ENCODE measurements around the gene KATNB1.

DNA sequence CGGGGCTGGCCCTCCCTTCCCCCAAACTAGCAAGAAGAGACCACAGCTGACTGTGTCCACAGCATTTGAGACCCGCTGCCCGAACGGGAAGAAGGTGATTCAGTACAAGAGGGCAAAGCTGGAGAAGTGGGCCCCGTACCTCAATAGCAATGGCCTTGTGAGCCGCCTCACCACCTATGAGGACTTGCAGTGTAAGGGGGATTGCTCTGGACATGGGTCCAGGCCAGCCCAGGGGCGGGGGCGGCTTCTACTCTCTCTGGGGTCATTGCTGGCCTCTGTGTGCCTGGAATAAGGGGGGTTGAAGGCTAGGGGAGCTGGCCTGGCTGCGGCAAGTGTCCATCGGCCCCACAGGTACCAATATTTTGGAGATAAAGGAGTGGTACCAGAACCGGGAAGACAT lies 12.9 kb upstream of the KATNB1 start:
- TF ChIP-seq, protein P1, sequence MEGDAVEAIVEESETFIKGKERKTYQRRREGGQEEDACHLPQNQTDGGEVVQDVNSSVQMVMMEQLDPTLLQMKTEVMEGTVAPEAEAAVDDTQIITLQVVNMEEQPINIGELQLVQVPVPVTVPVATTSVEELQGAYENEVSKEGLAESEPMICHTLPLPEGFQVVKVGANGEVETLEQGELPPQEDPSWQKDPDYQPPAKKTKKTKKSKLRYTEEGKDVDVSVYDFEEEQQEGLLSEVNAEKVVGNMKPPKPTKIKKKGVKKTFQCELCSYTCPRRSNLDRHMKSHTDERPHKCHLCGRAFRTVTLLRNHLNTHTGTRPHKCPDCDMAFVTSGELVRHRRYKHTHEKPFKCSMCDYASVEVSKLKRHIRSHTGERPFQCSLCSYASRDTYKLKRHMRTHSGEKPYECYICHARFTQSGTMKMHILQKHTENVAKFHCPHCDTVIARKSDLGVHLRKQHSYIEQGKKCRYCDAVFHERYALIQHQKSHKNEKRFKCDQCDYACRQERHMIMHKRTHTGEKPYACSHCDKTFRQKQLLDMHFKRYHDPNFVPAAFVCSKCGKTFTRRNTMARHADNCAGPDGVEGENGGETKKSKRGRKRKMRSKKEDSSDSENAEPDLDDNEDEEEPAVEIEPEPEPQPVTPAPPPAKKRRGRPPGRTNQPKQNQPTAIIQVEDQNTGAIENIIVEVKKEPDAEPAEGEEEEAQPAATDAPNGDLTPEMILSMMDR (IDR thresholded peaks at IDR 0.05; ENCODE audit: poor library complexity, severe bottlenecking) = no peak
- TF ChIP-seq, protein P2, sequence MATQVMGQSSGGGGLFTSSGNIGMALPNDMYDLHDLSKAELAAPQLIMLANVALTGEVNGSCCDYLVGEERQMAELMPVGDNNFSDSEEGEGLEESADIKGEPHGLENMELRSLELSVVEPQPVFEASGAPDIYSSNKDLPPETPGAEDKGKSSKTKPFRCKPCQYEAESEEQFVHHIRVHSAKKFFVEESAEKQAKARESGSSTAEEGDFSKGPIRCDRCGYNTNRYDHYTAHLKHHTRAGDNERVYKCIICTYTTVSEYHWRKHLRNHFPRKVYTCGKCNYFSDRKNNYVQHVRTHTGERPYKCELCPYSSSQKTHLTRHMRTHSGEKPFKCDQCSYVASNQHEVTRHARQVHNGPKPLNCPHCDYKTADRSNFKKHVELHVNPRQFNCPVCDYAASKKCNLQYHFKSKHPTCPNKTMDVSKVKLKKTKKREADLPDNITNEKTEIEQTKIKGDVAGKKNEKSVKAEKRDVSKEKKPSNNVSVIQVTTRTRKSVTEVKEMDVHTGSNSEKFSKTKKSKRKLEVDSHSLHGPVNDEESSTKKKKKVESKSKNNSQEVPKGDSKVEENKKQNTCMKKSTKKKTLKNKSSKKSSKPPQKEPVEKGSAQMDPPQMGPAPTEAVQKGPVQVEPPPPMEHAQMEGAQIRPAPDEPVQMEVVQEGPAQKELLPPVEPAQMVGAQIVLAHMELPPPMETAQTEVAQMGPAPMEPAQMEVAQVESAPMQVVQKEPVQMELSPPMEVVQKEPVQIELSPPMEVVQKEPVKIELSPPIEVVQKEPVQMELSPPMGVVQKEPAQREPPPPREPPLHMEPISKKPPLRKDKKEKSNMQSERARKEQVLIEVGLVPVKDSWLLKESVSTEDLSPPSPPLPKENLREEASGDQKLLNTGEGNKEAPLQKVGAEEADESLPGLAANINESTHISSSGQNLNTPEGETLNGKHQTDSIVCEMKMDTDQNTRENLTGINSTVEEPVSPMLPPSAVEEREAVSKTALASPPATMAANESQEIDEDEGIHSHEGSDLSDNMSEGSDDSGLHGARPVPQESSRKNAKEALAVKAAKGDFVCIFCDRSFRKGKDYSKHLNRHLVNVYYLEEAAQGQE (IDR thresholded peaks at IDR 0.05; ENCODE audit: borderline replicate concordance) = no peak
- TF ChIP-seq EZH2 (IDR thresholded peaks at IDR 0.05; ENCODE audit: borderline replicate concordance, insufficient read depth, low read length, poor library complexity, severe bottlenecking) (no peak), SMC3 (conservative IDR thresholded peaks at IDR 0.05; ENCODE audit: poor library complexity) (no peak), RAD21 (conservative IDR thresholded peaks at IDR 0.05) (no peak), EP300 (conservative IDR thresholded peaks at IDR 0.05; ENCODE audit: poor library complexity, severe bottlenecking) (no peak), POLR2AphosphoS5 (IDR thresholded peaks at IDR 0.05) (no peak), TAF1 (IDR thresholded peaks at IDR 0.05; ENCODE audit: low read depth) (no peak), MXI1 (conservative IDR thresholded peaks at IDR 0.05; ENCODE audit: poor library complexity, severe bottlenecking) (no peak)

All from neural cell (in vitro differentiated cells).